GM12878 (cell line): ENCODE measurements around the gene MST1. TPM values are rescaled to one million over a fixed set of nuclear protein-coding genes. Genes with fewer than 3 reads are reported as not detected.
A peak's percentile ranks its signal among the peaks of the same experiment; 100 is the strongest.

ENCODE experiments used
- ATAC-seq: fragments of 200-7000 bp; cut with Tn5 transposase; 3 replicates; pipeline ENCODE4 v1.9.1; 2020; ENCODE audit warnings: mild to moderate bottlenecking, moderate library complexity
- BruUV-seq: library from RNA; stranded (reverse); fragments of 400-500 nt; replicated peaks from 2 replicates; lab custom pipeline; 2021; lab: Mats Ljungman, UMichigan
- CTCF ChIA-PET: fragments of 300-600 bp; sonication (Branson Sonifier 250); formaldehyde crosslinking; extraction: SDS; loops from one replicate; lab custom pipeline; 2021; ENCODE audit warnings: inconsistent platforms; lab: Yijun Ruan, JAX
- POLR2A ChIA-PET: fragments of 350-600 bp; formaldehyde crosslinking; extraction: SDS; loops from one replicate; lab custom pipeline; 2021; ENCODE audit warnings: inconsistent platforms; lab: Charles Lee
- RAD21 ChIA-PET: fragments of 300-600 bp; sonication (Branson Sonifier 250); formaldehyde crosslinking; loops from one replicate; lab custom pipeline; 2023; ENCODE audit warnings: antibody characterized with exemption; ENCODE audit not compliant: unreplicated experiment; lab: Charles Lee
- SMC1A ChIA-PET: fragments of 300-600 bp; sonication (Branson Sonifier 250); formaldehyde crosslinking; loops from one replicate; lab custom pipeline; 2023; ENCODE audit not compliant: unreplicated experiment, uncharacterized antibody; lab: Charles Lee
- DNase-seq: peaks from one replicate; pipeline ENCODE4 v3.0.0-alpha.2; 2011; ENCODE audit warnings: low read depth, low spot score
- FAIRE-seq: peaks from 3 replicates; lab custom pipeline; 2011; peaks lifted over from hg19 to GRCh38; lab: Jason Lieb, UNC
- H2AFZ ChIP-seq: 2 replicates; pipeline ENCODE4 v1.6.0; 2011; ENCODE audit warnings: low read depth, low read length, control low read depth; ENCODE audit not compliant: control insufficient read depth
- H3K27ac ChIP-seq: 2 replicates; pipeline ENCODE4 v1.5.1; 2011; ENCODE audit warnings: control low read depth; ENCODE audit not compliant: control insufficient read depth, insufficient read depth
- H3K27me3 ChIP-seq, 2 experiments: replicated peaks in 1 of 2; 2 replicates each; pipeline versions ENCODE4 v1.6.0 to v1.6.1; 2011; ENCODE audit warnings: low read length in 1 of 2; ENCODE audit not compliant: control insufficient read depth in 2 of 2, insufficient read depth in 2 of 2
- H3K36me3 ChIP-seq, 2 experiments: 2 replicates each; pipeline ENCODE4 v1.5.1; 2011; ENCODE audit warnings: low read length in 1 of 2; ENCODE audit not compliant: control insufficient read depth in 2 of 2, insufficient read depth in 2 of 2
- H3K4me1 ChIP-seq: 2 replicates; pipeline ENCODE4 v1.6.1; 2011; ENCODE audit warnings: mild to moderate bottlenecking, low read length, moderate library complexity, mixed read lengths; ENCODE audit not compliant: control insufficient read depth, insufficient read depth
- H3K4me2 ChIP-seq: 2 replicates; pipeline ENCODE4 v1.6.0; 2011; ENCODE audit warnings: control low read depth; ENCODE audit not compliant: control insufficient read depth, insufficient read depth
- H3K4me3 ChIP-seq: fragments of 200-600 bp; sonication (generic); 2 replicates; pipeline ENCODE4 v1.5.1; 2016
- H3K79me2 ChIP-seq: 2 replicates; pipeline ENCODE4 v1.6.0; 2011; ENCODE audit warnings: low read length; ENCODE audit not compliant: control insufficient read depth, insufficient read depth
- H3K9ac ChIP-seq: 2 replicates; pipeline ENCODE4 v1.8.0; 2011; ENCODE audit warnings: low read length, control low read depth, mixed read lengths; ENCODE audit not compliant: control insufficient read depth, insufficient read depth
- H3K9me3 ChIP-seq: replicated peaks from 3 replicates; pipeline ENCODE4 v1.5.1; 2011; ENCODE audit warnings: mild to moderate bottlenecking, low read length; ENCODE audit not compliant: control insufficient read depth, insufficient read depth
- H4K20me1 ChIP-seq: 2 replicates; pipeline ENCODE4 v1.6.0; 2011; ENCODE audit not compliant: control insufficient read depth, insufficient read depth
- BHLHE40 ChIP-seq, 2 experiments: fragments of 450-650 bp in 1 of 2; IDR thresholded peaks; 2 replicates each; pipeline ENCODE4 v1.6.1; 2011 to 2017; ENCODE audit warnings: low read depth in 2 of 2, borderline replicate concordance in 1 of 2, improper control_type of control experiment in 1 of 2, low read length in 1 of 2, mild to moderate bottlenecking in 1 of 2
- FOXK2 ChIP-seq: fragments of 450-650 bp; IDR thresholded peaks from 2 replicates; pipeline ENCODE4 v1.6.1; 2017; ENCODE audit warnings: mild to moderate bottlenecking, moderate library complexity
- LARP7 ChIP-seq: fragments of 450-650 bp; IDR thresholded peaks from 2 replicates; pipeline ENCODE4 v1.6.1; 2017; ENCODE audit warnings: mild to moderate bottlenecking
- MXI1 ChIP-seq: fragments of 150-350 bp; IDR thresholded peaks from 2 replicates; pipeline ENCODE4 v1.6.1; 2011; ENCODE audit warnings: low read depth, mild to moderate bottlenecking, inconsistent platforms, low read length, improper control_type of control experiment
- NFIC ChIP-seq: IDR thresholded peaks from 2 replicates; pipeline ENCODE4 v1.6.1; 2012; ENCODE audit warnings: low read depth, mild to moderate bottlenecking, inconsistent platforms, low read length, moderate library complexity
- NFXL1 ChIP-seq: fragments of 450-650 bp; IDR thresholded peaks from 2 replicates; pipeline ENCODE4 v1.6.1; 2017; ENCODE audit warnings: antibody characterized with exemption, mild to moderate bottlenecking, borderline replicate concordance
- POLR2AphosphoS2 ChIP-seq: IDR thresholded peaks from 2 replicates; pipeline ENCODE4 v1.6.1; 2011; ENCODE audit warnings: low read depth, mild to moderate bottlenecking, low read length, improper control_type of control experiment, moderate library complexity
- SIN3A ChIP-seq: IDR thresholded peaks from 2 replicates; pipeline ENCODE4 v1.6.1; 2012; ENCODE audit warnings: low read depth, low read length, improper control_type of control experiment
- SMAD5 ChIP-seq: IDR thresholded peaks from 2 replicates; pipeline ENCODE4 v1.6.1; 2016; ENCODE audit warnings: antibody characterized with exemption, low read depth
- YY1 ChIP-seq: IDR thresholded peaks from 2 replicates; pipeline ENCODE4 v1.6.1; 2011; ENCODE audit warnings: low read depth, mild to moderate bottlenecking, low read length
- WGBS: methylation state at CpG from one replicate; pipeline ENCODE4 v1.1.6; 2016; ENCODE audit warnings: low lambda C conversion rate; ENCODE audit not compliant: insufficient replicate concordance, insufficient coverage; ENCODE audit errors: missing lambda C conversion rate; 5-methylcytosine and 5-hydroxymethylcytosine counted together
- in situ Hi-C: fragments of 300-500 bp; cut with MboI; formaldehyde crosslinking; loops from 9 replicates; pipeline ENCODE4 v1.14.3; 2018; ENCODE audit warnings: mixed read lengths
- intact Hi-C: fragments of 100-400 bp; cut with micrococcal nuclease; formaldehyde crosslinking; loops from one replicate; pipeline ENCODE4 v1.14.2; 2022; ENCODE audit not compliant: unreplicated experiment
- polyA plus RNA-seq, 11 experiments: library from polyadenylated mRNA; depleted of rRNA in 4 of 11; unstranded in 6 of 11; stranded (reverse) in 5 of 11; fragments of >200 nt; fragmentation: Nextera tagmentation in 4 of 11; fragmentation: Illumina TruSeq in 1 of 11; extraction: Ambion mirVana in 4 of 11; extraction: Trizol in 1 of 11; gene quantifications; 1 replicate in 1 of 11; 2 replicates in 10 of 11; pipeline versions ENCODE4 v1.2.1 to v1.2.3, GENCODE V29; 2011 to 2016; ENCODE audit warnings: inconsistent platforms in 2 of 11, missing spikeins in 2 of 11, low read depth in 1 of 11
- total RNA-seq, 4 experiments: library from RNA; depleted of rRNA in 3 of 4; stranded (reverse); fragments of >200 nt in 3 of 4; fragmentation: Illumina TruSeq in 1 of 4; extraction: Trizol in 1 of 4; gene quantifications; 2 replicates each; pipeline versions ENCODE4 v1.2.1 to v1.2.3, GENCODE V29; 2013 to 2021
- TF ChIP-seq, protein P1 (sequence below): fragments of 450-650 bp; conservative IDR thresholded peaks from 2 replicates; pipeline ENCODE4 v1.6.1; 2017; ENCODE audit warnings: mild to moderate bottlenecking, moderate library complexity
- TF ChIP-seq, protein P2 (sequence below): fragments of 450-650 bp; IDR thresholded peaks from 2 replicates; pipeline ENCODE4 v1.6.1; 2017; ENCODE audit warnings: mild to moderate bottlenecking, moderate library complexity

The MST1 gene
- total and polyA plus RNA-seq, 10 of the 15 experiments (the other 5 are each of a cell fraction or from before 2014, with no cell fraction given): 1.2 to 25.5 (median 4.1) TPM

DNA sequence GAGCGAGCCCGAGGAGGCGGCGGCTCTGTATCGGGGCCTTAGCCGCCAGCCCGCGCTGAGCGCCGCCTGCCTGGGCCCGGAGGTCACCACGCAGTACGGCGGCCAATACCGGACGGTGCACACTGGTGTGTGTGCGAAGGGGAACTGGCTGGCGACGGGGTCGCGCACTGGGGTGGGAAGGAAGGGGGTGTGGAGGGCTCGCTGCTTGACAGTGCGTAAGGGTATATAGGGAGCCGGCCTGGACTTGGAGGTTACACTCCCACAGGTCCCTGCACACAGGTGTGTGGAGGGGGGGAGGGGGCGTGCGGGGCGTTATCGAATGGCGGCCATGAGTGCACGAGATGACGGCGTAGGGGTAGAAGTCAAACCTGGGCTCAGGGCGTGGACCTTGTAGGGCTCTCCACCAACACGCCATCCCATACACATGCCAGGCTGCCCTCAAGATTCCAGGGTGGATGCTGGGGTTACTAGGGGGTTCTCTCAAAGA, 14.7 kb downstream of the MST1 start:
- peak overlapping the region; percentile 65 for H2AFZ ChIP-seq
- in situ Hi-C loops: loop anchor here (10.0 kb wide), 1 partner anchor 140 kb away; no protein-coding TSS in a partner anchor

More for the DNA sequence above, 14.7 kb downstream of the MST1 start:
- H4K20me1 ChIP-seq: no peaks in the 10 kb centered on the region
- DNase-seq (no peak), FAIRE-seq (no peak), ATAC-seq (peak; percentile 48)
- POLR2A ChIA-PET: no interaction called here
- CTCF ChIA-PET: interaction anchor here (1.0 kb wide), 1 partner anchor 14 kb away, joined by 3 read pairs; the partner anchor contains the start of genes MST1 and RNF123
- SMC1A ChIA-PET: no interaction called here
- H3K79me2 ChIP-seq: peaks cover 20% of the 10 kb centered on the region
- H3K36me3 ChIP-seq: peaks cover 7 to 12% of the 10 kb centered on the region in 2 experiments
- peak overlapping the region; percentile 86 for H3K27ac ChIP-seq
- H3K4me2 ChIP-seq: peak overlapping the region; percentile 98
- intact Hi-C loops: loop anchor here (5.0 to 10.0 kb wide), 2 partner anchors 222 to 650 kb away; partner anchors contain the start of genes IMPDH2 and NDUFAF3
- H3K27me3 ChIP-seq: no peaks in the 10 kb centered on the region
- RAD21 ChIA-PET: no interaction called here
- H3K9ac ChIP-seq: peak overlapping the region; percentile 90
- no peaks in the 10 kb centered on the region for H3K9me3 ChIP-seq
- WGBS: 1% methylated on average over 33 of the region's 34 CpGs
- no TSS peak for BruUV-seq
- peak overlapping the region; percentile 94 for H3K4me3 ChIP-seq
- TF ChIP-seq YY1 (peak; percentile 53; the same call in 1 of the 2 replicates), BHLHE40 (IDR thresholded peaks at IDR 0.05; ENCODE audit: borderline replicate concordance in 1 of 2, low read depth in 2 of 2, low read length in 1 of 2) (no peak), MXI1 (no peak), LARP7 (peak; percentile 95), FOXK2 (no peak), NFXL1 (no peak), SMAD5 (no peak), SIN3A (0 out of 2 replicates have a peak, but pooled peaks have one; percentile 8), NFIC (no peak), POLR2AphosphoS2 (no peak)
- TF ChIP-seq, protein P1, sequence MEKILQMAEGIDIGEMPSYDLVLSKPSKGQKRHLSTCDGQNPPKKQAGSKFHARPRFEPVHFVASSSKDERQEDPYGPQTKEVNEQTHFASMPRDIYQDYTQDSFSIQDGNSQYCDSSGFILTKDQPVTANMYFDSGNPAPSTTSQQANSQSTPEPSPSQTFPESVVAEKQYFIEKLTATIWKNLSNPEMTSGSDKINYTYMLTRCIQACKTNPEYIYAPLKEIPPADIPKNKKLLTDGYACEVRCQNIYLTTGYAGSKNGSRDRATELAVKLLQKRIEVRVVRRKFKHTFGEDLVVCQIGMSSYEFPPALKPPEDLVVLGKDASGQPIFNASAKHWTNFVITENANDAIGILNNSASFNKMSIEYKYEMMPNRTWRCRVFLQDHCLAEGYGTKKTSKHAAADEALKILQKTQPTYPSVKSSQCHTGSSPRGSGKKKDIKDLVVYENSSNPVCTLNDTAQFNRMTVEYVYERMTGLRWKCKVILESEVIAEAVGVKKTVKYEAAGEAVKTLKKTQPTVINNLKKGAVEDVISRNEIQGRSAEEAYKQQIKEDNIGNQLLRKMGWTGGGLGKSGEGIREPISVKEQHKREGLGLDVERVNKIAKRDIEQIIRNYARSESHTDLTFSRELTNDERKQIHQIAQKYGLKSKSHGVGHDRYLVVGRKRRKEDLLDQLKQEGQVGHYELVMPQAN: peak; percentile 30
- TF ChIP-seq, protein P2, sequence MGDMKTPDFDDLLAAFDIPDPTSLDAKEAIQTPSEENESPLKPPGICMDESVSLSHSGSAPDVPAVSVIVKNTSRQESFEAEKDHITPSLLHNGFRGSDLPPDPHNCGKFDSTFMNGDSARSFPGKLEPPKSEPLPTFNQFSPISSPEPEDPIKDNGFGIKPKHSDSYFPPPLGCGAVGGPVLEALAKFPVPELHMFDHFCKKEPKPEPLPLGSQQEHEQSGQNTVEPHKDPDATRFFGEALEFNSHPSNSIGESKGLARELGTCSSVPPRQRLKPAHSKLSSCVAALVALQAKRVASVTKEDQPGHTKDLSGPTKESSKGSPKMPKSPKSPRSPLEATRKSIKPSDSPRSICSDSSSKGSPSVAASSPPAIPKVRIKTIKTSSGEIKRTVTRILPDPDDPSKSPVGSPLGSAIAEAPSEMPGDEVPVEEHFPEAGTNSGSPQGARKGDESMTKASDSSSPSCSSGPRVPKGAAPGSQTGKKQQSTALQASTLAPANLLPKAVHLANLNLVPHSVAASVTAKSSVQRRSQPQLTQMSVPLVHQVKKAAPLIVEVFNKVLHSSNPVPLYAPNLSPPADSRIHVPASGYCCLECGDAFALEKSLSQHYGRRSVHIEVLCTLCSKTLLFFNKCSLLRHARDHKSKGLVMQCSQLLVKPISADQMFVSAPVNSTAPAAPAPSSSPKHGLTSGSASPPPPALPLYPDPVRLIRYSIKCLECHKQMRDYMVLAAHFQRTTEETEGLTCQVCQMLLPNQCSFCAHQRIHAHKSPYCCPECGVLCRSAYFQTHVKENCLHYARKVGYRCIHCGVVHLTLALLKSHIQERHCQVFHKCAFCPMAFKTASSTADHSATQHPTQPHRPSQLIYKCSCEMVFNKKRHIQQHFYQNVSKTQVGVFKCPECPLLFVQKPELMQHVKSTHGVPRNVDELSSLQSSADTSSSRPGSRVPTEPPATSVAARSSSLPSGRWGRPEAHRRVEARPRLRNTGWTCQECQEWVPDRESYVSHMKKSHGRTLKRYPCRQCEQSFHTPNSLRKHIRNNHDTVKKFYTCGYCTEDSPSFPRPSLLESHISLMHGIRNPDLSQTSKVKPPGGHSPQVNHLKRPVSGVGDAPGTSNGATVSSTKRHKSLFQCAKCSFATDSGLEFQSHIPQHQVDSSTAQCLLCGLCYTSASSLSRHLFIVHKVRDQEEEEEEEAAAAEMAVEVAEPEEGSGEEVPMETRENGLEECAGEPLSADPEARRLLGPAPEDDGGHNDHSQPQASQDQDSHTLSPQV: no peak
- peaks cover 10% of the 10 kb centered on the region for H3K4me1 ChIP-seq
